H1 (cell line): ENCODE data around the gene TENT4A. TPM values are rescaled to one million over a fixed set of nuclear protein-coding genes. Genes with fewer than 3 reads are reported as not detected.

Source experiments
- CTCF ChIA-PET: fragments of 300-600 bp; sonication (Branson Sonifier 250); formaldehyde crosslinking; loops from one replicate; lab custom pipeline; 2021; ENCODE audit not compliant: partially characterized antibody; lab: Charles Lee
- POLR2A ChIA-PET: fragments of 300-600 bp; sonication (Branson Sonifier 250); formaldehyde crosslinking; loops from one replicate; lab custom pipeline; 2021; ENCODE audit warnings: inconsistent platforms; ENCODE audit not compliant: partially characterized antibody; lab: Charles Lee
- DNase-seq, 2 experiments: peaks; one replicate each; pipeline versions ENCODE4 v3.0.0 to v3.0.0-alpha.2; 2010 to 2022; ENCODE audit warnings: low spot score in 2 of 2, low read depth in 1 of 2, mixed read lengths in 1 of 2
- FAIRE-seq: peaks from 2 replicates; lab custom pipeline; 2011; peaks lifted over from hg19 to GRCh38; lab: Jason Lieb, UNC
- H2AFZ ChIP-seq: 2 replicates; pipeline ENCODE4 v1.8.1; 2012; ENCODE audit warnings: low read length, inconsistent platforms
- H2AK5ac ChIP-seq: 2 replicates; pipeline ENCODE4 v1.6.1; 2013; ENCODE audit warnings: low read depth, low read length
- H2BK120ac ChIP-seq: replicated peaks from 2 replicates; pipeline ENCODE3; 2013; ENCODE audit warnings: low read depth, low read length, inconsistent platforms
- H2BK12ac ChIP-seq: 2 replicates; pipeline ENCODE4 v1.6.1; 2013; ENCODE audit warnings: low read depth, low read length
- H2BK15ac ChIP-seq: 2 replicates; pipeline ENCODE4 v1.6.1; 2013; ENCODE audit warnings: low read length
- H2BK20ac ChIP-seq: 2 replicates; pipeline ENCODE4 v1.6.1; 2013; ENCODE audit warnings: low read length
- H2BK5ac ChIP-seq: 2 replicates; pipeline ENCODE4 v1.6.1; 2013; ENCODE audit warnings: low read depth, low read length
- H3K14ac ChIP-seq: 2 replicates; pipeline ENCODE4 v1.6.1; 2013; ENCODE audit warnings: inconsistent platforms; ENCODE audit not compliant: insufficient read length
- H3K18ac ChIP-seq: 2 replicates; pipeline ENCODE4 v1.6.1; 2013; ENCODE audit warnings: low read length; ENCODE audit errors: extremely low read depth
- H3K23ac ChIP-seq: 2 replicates; pipeline ENCODE4 v1.6.1; 2013; ENCODE audit warnings: inconsistent platforms; ENCODE audit not compliant: insufficient read length
- H3K23me2 ChIP-seq: 2 replicates; pipeline ENCODE4 v1.6.1; 2013; ENCODE audit warnings: low read depth, low read length
- H3K27ac ChIP-seq: 2 replicates; pipeline ENCODE4 v1.6.1; 2011; ENCODE audit warnings: low read depth, low read length, inconsistent platforms
- H3K27me3 ChIP-seq, 4 experiments: replicated peaks in 1 of 4; 1 replicate in 1 of 4; 2 replicates in 3 of 4; pipeline versions ENCODE4 v1.6.1 to v1.8.1; 2011 to 2013; ENCODE audit warnings: low read length in 3 of 4, mild to moderate bottlenecking in 3 of 4, inconsistent platforms in 2 of 4, mixed read lengths in 2 of 4, moderate library complexity in 1 of 4; ENCODE audit not compliant: control insufficient read depth in 3 of 4, insufficient read depth in 3 of 4; ENCODE audit errors: extremely low read depth in 1 of 4
- H3K36me3 ChIP-seq, 4 experiments: 2 replicates each; pipeline versions ENCODE4 v1.6.1 to v1.8.1; 2011 to 2013; ENCODE audit warnings: mild to moderate bottlenecking in 4 of 4, low read length in 3 of 4, moderate library complexity in 2 of 4, control low read depth in 1 of 4, inconsistent platforms in 1 of 4; ENCODE audit not compliant: insufficient read depth in 4 of 4, control insufficient read depth in 2 of 4
- H3K4ac ChIP-seq: replicated peaks from 2 replicates; pipeline ENCODE3; 2013; ENCODE audit warnings: low read length, low read depth, mixed read lengths, inconsistent platforms; ENCODE audit not compliant: insufficient read length
- H3K4me1 ChIP-seq, 4 experiments: replicated peaks in 1 of 4; 1 replicate in 1 of 4; 2 replicates in 3 of 4; pipeline versions ENCODE4 v1.6.1 to v1.8.1; 2011 to 2013; ENCODE audit warnings: low read length in 3 of 4, inconsistent platforms in 2 of 4, mixed read lengths in 1 of 4; ENCODE audit not compliant: insufficient read depth in 4 of 4, control insufficient read depth in 3 of 4
- H3K4me2 ChIP-seq, 2 experiments: 2 replicates each; pipeline versions ENCODE4 v1.6.1 to v1.8.1; 2011 to 2013; ENCODE audit warnings: low read depth in 2 of 2, low read length in 2 of 2, control low read depth in 1 of 2, inconsistent platforms in 1 of 2, mild to moderate bottlenecking in 1 of 2; ENCODE audit not compliant: insufficient read depth in 1 of 2
- H3K4me3 ChIP-seq, 4 experiments: fragments of 200-600, 300-600 bp in 1 of 4; sonication (generic), shearing (Covaris generic), sonication (Bioruptor Twin) in 1 of 4; 2 replicates each; pipeline versions ENCODE4 v1.5.1 to v1.8.1; 2011 to 2016; ENCODE audit warnings: low read length in 4 of 4, low read depth in 3 of 4, control low read depth in 2 of 4, inconsistent platforms in 2 of 4, mild to moderate bottlenecking in 2 of 4, mixed read lengths in 1 of 4, moderate library complexity in 1 of 4; ENCODE audit not compliant: insufficient read depth in 2 of 4; ENCODE audit errors: extremely low read depth in 1 of 4
- H3K56ac ChIP-seq: replicated peaks from 2 replicates; pipeline ENCODE3; 2013; ENCODE audit warnings: low read depth, mild to moderate bottlenecking, mixed read lengths, low read length, inconsistent platforms; ENCODE audit not compliant: insufficient read length
- H3K79me1 ChIP-seq: 2 replicates; pipeline ENCODE4 v1.6.1; 2013; ENCODE audit warnings: low read depth, low read length, control low read depth
- H3K79me2 ChIP-seq, 2 experiments: 2 replicates each; pipeline versions ENCODE4 v1.6.1 to v1.8.1; 2012 to 2013; ENCODE audit warnings: low read length in 2 of 2, mild to moderate bottlenecking in 2 of 2, inconsistent platforms in 1 of 2; ENCODE audit not compliant: insufficient read depth in 2 of 2, control insufficient read depth in 1 of 2
- H3K9ac ChIP-seq, 4 experiments: replicated peaks in 1 of 4; 1 replicate in 1 of 4; 2 replicates in 3 of 4; pipeline versions ENCODE4 v1.6.1 to v1.8.1; 2011 to 2013; ENCODE audit warnings: low read depth in 3 of 4, low read length in 3 of 4, control low read depth in 2 of 4, mild to moderate bottlenecking in 2 of 4, moderate library complexity in 2 of 4, inconsistent platforms in 1 of 4; ENCODE audit errors: extremely low read depth in 1 of 4
- H3K9me3 ChIP-seq, 2 experiments: 2 replicates each; pipeline versions ENCODE4 v1.6.1 to v1.8.1; 2012 to 2013; ENCODE audit warnings: mild to moderate bottlenecking in 2 of 2, moderate library complexity in 2 of 2, control low read depth in 1 of 2, inconsistent platforms in 1 of 2, low read depth in 1 of 2, low read length in 1 of 2, mixed read lengths in 1 of 2; ENCODE audit not compliant: insufficient read depth in 2 of 2
- H4K20me1 ChIP-seq, 2 experiments: replicated peaks in 1 of 2; 2 replicates each; pipeline versions ENCODE3 to v1.8.1; 2011 to 2013; ENCODE audit warnings: inconsistent platforms in 2 of 2, low read length in 2 of 2, mild to moderate bottlenecking in 1 of 2; ENCODE audit not compliant: insufficient read depth in 2 of 2, control insufficient read depth in 1 of 2
- H4K5ac ChIP-seq: 2 replicates; pipeline ENCODE4 v1.6.1; 2013; ENCODE audit warnings: low read length, low read depth, mixed read lengths, inconsistent platforms; ENCODE audit not compliant: insufficient read length
- H4K8ac ChIP-seq: 2 replicates; pipeline ENCODE4 v1.8.0; 2013; ENCODE audit warnings: mild to moderate bottlenecking, moderate library complexity, low read length, inconsistent platforms; ENCODE audit not compliant: insufficient read depth; ENCODE audit errors: extremely low read depth
- H4K91ac ChIP-seq: replicated peaks from 2 replicates; pipeline ENCODE3; 2013; ENCODE audit warnings: low read length, mixed read lengths, inconsistent platforms; ENCODE audit not compliant: insufficient read length
- CTBP2 ChIP-seq: IDR thresholded peaks from 2 replicates; pipeline ENCODE4 v1.7.0; 2011; ENCODE audit warnings: borderline replicate concordance, mild to moderate bottlenecking, moderate library complexity, mixed read lengths, low read length; ENCODE audit not compliant: insufficient read depth, insufficient read length
- MAFK ChIP-seq: IDR thresholded peaks from 2 replicates; pipeline ENCODE4 v1.6.1; 2012; ENCODE audit warnings: low read depth, mild to moderate bottlenecking, improper control_type of control experiment, low read length
- WGBS, 2 experiments: shearing (Covaris generic) in 1 of 2; methylation state at CpG; one replicate each; pipeline versions ENCODE4 v1.1.6 to v1.1.7; 2013 to 2015; ENCODE audit warnings: low lambda C conversion rate in 2 of 2, mixed read lengths in 2 of 2, inconsistent platforms in 1 of 2, low coverage in 1 of 2, missing lambda C conversion rate in 1 of 2; ENCODE audit not compliant: insufficient replicate concordance in 2 of 2, insufficient coverage in 1 of 2, insufficient read length in 1 of 2; ENCODE audit errors: extremely low coverage in 1 of 2, missing lambda C conversion rate in 1 of 2; 5-methylcytosine and 5-hydroxymethylcytosine counted together
- polyA plus RNA-seq, 7 experiments: library from polyadenylated mRNA; depleted of rRNA in 3 of 7; stranded (reverse) in 5 of 7; unstranded in 2 of 7; fragments of >200 nt in 5 of 7; fragments of 200-250 nt in 2 of 7; gene quantifications; 1 replicate in 5 of 7; 2 replicates in 1 of 7; 4 replicates in 1 of 7; pipeline versions ENCODE4 v1.2.1 to v1.2.3, GENCODE V29; 2011 to 2013; ENCODE audit warnings: missing spikeins in 2 of 7, mixed read lengths in 2 of 7
- total RNA-seq: library from RNA; stranded (reverse); fragmentation: NEBNext Ultra II Directional; extraction: Animal tissue kit (Norgen Biotek cat#: 25700); gene quantifications from 2 replicates; pipeline ENCODE4 v1.2.1, GENCODE V29; 2021

TENT4A gene
- total and polyA plus RNA-seq, 2 of the 8 experiments (the other 6 are each of a cell fraction or from before 2014, with no cell fraction given): 8.9 to 25.1 TPM

DNA sequence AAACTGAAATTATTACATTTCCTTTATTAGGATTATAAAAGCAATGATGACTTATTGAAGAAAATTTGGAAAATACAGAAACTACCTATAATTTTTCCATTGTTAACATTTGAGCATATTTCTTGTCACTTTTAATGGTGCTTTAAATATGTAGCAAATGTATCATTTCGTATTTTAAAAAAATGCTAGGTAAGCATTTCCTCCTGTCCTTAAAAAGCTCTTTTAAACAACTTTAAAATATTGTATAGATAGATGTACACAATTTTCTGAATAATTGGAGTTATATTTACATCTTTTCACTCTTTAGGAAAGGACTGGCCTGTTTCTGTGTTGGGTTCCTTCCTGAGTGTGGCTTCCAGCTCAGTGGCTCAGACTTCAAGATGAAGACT lies 15.6 kb downstream of the TENT4A start:
- CTCF ChIA-PET: interaction anchor here (1.0 to 2.5 kb wide), 3 partner anchors 11 to 17 kb away, joined by 4 to 9 read pairs (median 8); no protein-coding TSS in a partner anchor
- Histone ChIP-seq H3K36me3 (no peaks in the 10 kb centered on the region), H4K5ac (no peak overlapping the region), H3K4me2 (no peak overlapping the region), H3K79me2 (peaks cover 7 to 97% of the 10 kb centered on the region in 2 experiments; a peak in 3 of 4 replicates), H2AFZ (no peak overlapping the region), H3K23ac (no peak overlapping the region), H4K20me1 (peaks cover 39 to 53% of the 10 kb centered on the region in 2 experiments), H3K27ac (no peak overlapping the region), H3K18ac (no peak overlapping the region), H2AK5ac (no peak overlapping the region), H4K8ac (no peak overlapping the region), H2BK5ac (no peak overlapping the region), H3K9me3 (no peaks in the 10 kb centered on the region), H3K4ac (no peak overlapping the region), H4K91ac (no peak overlapping the region), H3K4me1 (peaks cover 3 to 13% (median 6%) of the 10 kb centered on the region in 4 experiments; a peak in 6 of 7 replicates), H3K9ac (no peak overlapping the region), H3K4me3 (no peak overlapping the region), H2BK15ac (no peak overlapping the region), H3K56ac (no peak overlapping the region), H2BK20ac (no peak overlapping the region), H3K27me3 (no peaks in the 10 kb centered on the region), H3K14ac (no peak overlapping the region), H3K79me1 (peaks cover 32% of the 10 kb centered on the region), H2BK12ac (no peak overlapping the region), H3K23me2 (no peaks in the 10 kb centered on the region), H2BK120ac (no peak overlapping the region)
- FAIRE-seq (no peak), DNase-seq (no peak)
- WGBS, 2 experiments: 79% methylated on average over 1 of the region's 1 CpG; no CpG with 5 or more reads in 1 of the 2 experiments
- POLR2A ChIA-PET: interaction anchor here (1.0 to 2.5 kb wide), 4 partner anchors 11 to 135 kb away, joined by 3 to 10 read pairs (median 4); partner anchors contain the start of genes NSUN2, SRD5A1 and TENT4A
- TF ChIP-seq MAFK (peak; percentile 59; the same call in 1 of the 2 replicates), CTBP2 (no peak)
